ENCODE data around the gene XAGE3.
"Not testable (repeated sequence)": the region's sequence is repeated elsewhere in the genome, so short reads cannot be mapped to it uniquely, and the experiment has no call there.

The XAGE3 gene

GRCh38 chrX:52867610-52868348, at the start of gene XAGE3:
TSS of gene XAGE3 (minus strand) at chrX:52868083. CDS start at chrX:52867133, 950 bp downstream.
- DNase-seq (ENCODE audit: low spot score) = no peak

GRCh38 chrX:52914704-52915103, 46.8 kb upstream of the XAGE3 start:
- not testable (repeated sequence) for DNase-seq (ENCODE audit: low spot score)

GRCh38 chrX:52913681-52914080, 45.8 kb upstream of the XAGE3 start:
- not testable (repeated sequence) for DNase-seq (ENCODE audit: low spot score)

- DNase-seq (ENCODE audit: low spot score) = not testable (repeated sequence)
Observed at GRCh38 chrX:52909313-52909969, 41.6 kb upstream of the XAGE3 start.

GRCh38 chrX:52907900-52908299, 40.0 kb upstream of the XAGE3 start:
- not testable (repeated sequence) for DNase-seq (ENCODE audit: low spot score)

- DNase-seq (ENCODE audit: low spot score) = not testable (repeated sequence)
Observed at GRCh38 chrX:52907137-52907536, 39.3 kb upstream of the XAGE3 start.

GRCh38 chrX:52906072-52906471, 38.2 kb upstream of the XAGE3 start:
- DNase-seq (ENCODE audit: low spot score) = not testable (repeated sequence)

- DNase-seq (ENCODE audit: low spot score) = not testable (repeated sequence)
Observed at GRCh38 chrX:52905531-52905930, 37.6 kb upstream of the XAGE3 start.

GRCh38 chrX:52896855-52897709, 29.2 kb upstream of the XAGE3 start, which contains the start of gene FAM156B:
TSS of gene FAM156B (plus strand) at chrX:52897330. CDS start at chrX:52907226, 9,896 bp downstream.
- not testable (repeated sequence) for DNase-seq (ENCODE audit: low spot score)

- DNase-seq (ENCODE audit: low spot score) = not testable (repeated sequence)
Observed at GRCh38 chrX:52896438-52896837, 28.6 kb upstream of the XAGE3 start.

GRCh38 chrX:52888090-52888489, 20.2 kb upstream of the XAGE3 start:
- not testable (repeated sequence) for DNase-seq (ENCODE audit: low spot score)

- not testable (repeated sequence) for DNase-seq (ENCODE audit: low spot score)
Observed at GRCh38 chrX:52887459-52887858, 19.6 kb upstream of the XAGE3 start.

- DNase-seq (ENCODE audit: low spot score) = not testable (repeated sequence)
Observed at GRCh38 chrX:52876386-52876785, 8.5 kb upstream of the XAGE3 start.

GRCh38 chrX:52875436-52875835, 7.6 kb upstream of the XAGE3 start:
- not testable (repeated sequence) for DNase-seq (ENCODE audit: low spot score)

- DNase-seq (ENCODE audit: low spot score) = no peak
Observed at GRCh38 chrX:52874661-52875060, 6.8 kb upstream of the XAGE3 start.

- DNase-seq (ENCODE audit: low spot score) = not testable (repeated sequence)
Observed at GRCh38 chrX:52873825-52874224, 5.9 kb upstream of the XAGE3 start.

GRCh38 chrX:52870046-52870445, 2.2 kb upstream of the XAGE3 start:
- no peak for DNase-seq (ENCODE audit: low spot score)

- DNase-seq (ENCODE audit: low spot score) = no peak
Observed at GRCh38 chrX:52865343-52865998, 2.4 kb downstream of the XAGE3 start.

- DNase-seq (ENCODE audit: low spot score) = not testable (repeated sequence)
Observed at GRCh38 chrX:52856991-52857525, 10.8 kb downstream of the XAGE3 start.

GRCh38 chrX:52852110-52852860, 15.6 kb downstream of the XAGE3 start:
- DNase-seq (ENCODE audit: low spot score) = no peak

GRCh38 chrX:52843619-52844018, 24.3 kb downstream of the XAGE3 start:
- DNase-seq (ENCODE audit: low spot score) = not testable (repeated sequence)
